Neural cell (in vitro differentiated cells): ENCODE data around the gene DEUP1. TPM values are rescaled to one million over a fixed set of nuclear protein-coding genes. Genes with fewer than 3 reads are reported as not detected.

ENCODE experiments used
- H2AFZ ChIP-seq: fragments of 200-600, 300-800 bp; sonication (generic), shearing (Covaris generic); 2 replicates; pipeline ENCODE4 v1.6.0; 2014; ENCODE audit warnings: low read depth, mild to moderate bottlenecking, antibody characterized with exemption, low read length, moderate library complexity
- H3F3A ChIP-seq: fragments of 200-600 bp; shearing (Covaris generic); 2 replicates; pipeline ENCODE4 v1.6.1; 2016; ENCODE audit warnings: mild to moderate bottlenecking, moderate library complexity, mixed read lengths, antibody characterized with exemption, low read length; ENCODE audit not compliant: insufficient read depth, poor library complexity, severe bottlenecking
- H3K27ac ChIP-seq: fragments of 200-600, 300-800 bp; sonication (generic), shearing (Covaris generic); 2 replicates; pipeline ENCODE4 v1.5.1; 2014; ENCODE audit warnings: mild to moderate bottlenecking, low read length, moderate library complexity
- H3K27me3 ChIP-seq: fragments of 300-800, 200-600 bp; sonication (generic), shearing (Covaris generic); 2 replicates; pipeline ENCODE4 v1.6.0; 2014; ENCODE audit warnings: mild to moderate bottlenecking, low read depth, low read length, moderate library complexity; ENCODE audit not compliant: insufficient read depth
- H3K36me3 ChIP-seq: fragments of 300-800, 200-600 bp; sonication (generic), shearing (Covaris generic); 2 replicates; pipeline ENCODE4 v1.5.1; 2014; ENCODE audit warnings: mild to moderate bottlenecking, antibody characterized with exemption, low read length, moderate library complexity; ENCODE audit not compliant: insufficient read depth
- H3K4me2 ChIP-seq: fragments of 300-800, 200-600 bp; sonication (generic), shearing (Covaris generic); 2 replicates; pipeline ENCODE4 v1.6.0; 2014; ENCODE audit warnings: mild to moderate bottlenecking, low read length
- H3K4me3 ChIP-seq: fragments of 300-800, 200-600 bp; sonication (generic), shearing (Covaris generic); 2 replicates; pipeline ENCODE4 v1.5.1; 2014; ENCODE audit warnings: mild to moderate bottlenecking, low read length, moderate library complexity
- H3K79me2 ChIP-seq: fragments of 200-600 bp; shearing (Covaris generic); replicated peaks from 2 replicates; pipeline ENCODE4 v1.6.0; 2014; ENCODE audit warnings: mild to moderate bottlenecking, low read length, moderate library complexity; ENCODE audit not compliant: insufficient read depth
- H3K9ac ChIP-seq: fragments of 300-800, 200-600 bp; sonication (generic), shearing (Covaris generic); 2 replicates; pipeline ENCODE4 v1.6.1; 2016; ENCODE audit warnings: mild to moderate bottlenecking, low read length, mixed read lengths
- H3K9me2 ChIP-seq: fragments of 200-600 bp; shearing (Covaris generic); 2 replicates; pipeline ENCODE4 v1.6.1; 2016; ENCODE audit warnings: mild to moderate bottlenecking, low read length, mixed read lengths; ENCODE audit not compliant: insufficient read depth
- H3K9me3 ChIP-seq: fragments of 200-600, 300-800 bp; sonication (generic), shearing (Covaris generic); 2 replicates; pipeline ENCODE4 v1.6.1; 2016; ENCODE audit warnings: mild to moderate bottlenecking, mixed run types, low read length, moderate library complexity, mixed read lengths
- H4K20me1 ChIP-seq: fragments of 200-600 bp; shearing (Covaris generic); 2 replicates; pipeline ENCODE4 v1.6.1; 2016; ENCODE audit warnings: mild to moderate bottlenecking, mixed run types; ENCODE audit not compliant: insufficient read depth
- EP300 ChIP-seq: fragments of 450-650 bp; conservative IDR thresholded peaks from 2 replicates; pipeline ENCODE4 v1.6.1; 2014; ENCODE audit warnings: antibody characterized with exemption, mild to moderate bottlenecking, moderate library complexity; ENCODE audit not compliant: poor library complexity, severe bottlenecking
- EZH2 ChIP-seq: fragments of 200-600, 300-800 bp; shearing (Covaris generic), sonication (generic); IDR thresholded peaks from 2 replicates; pipeline ENCODE4 v1.6.1; 2014; ENCODE audit warnings: antibody characterized with exemption, low read length, borderline replicate concordance, mild to moderate bottlenecking; ENCODE audit not compliant: insufficient read depth, poor library complexity, severe bottlenecking
- MXI1 ChIP-seq: fragments of 450-650 bp; conservative IDR thresholded peaks from 2 replicates; pipeline ENCODE4 v1.6.1; 2014; ENCODE audit warnings: antibody characterized with exemption, mild to moderate bottlenecking; ENCODE audit not compliant: poor library complexity, severe bottlenecking
- POLR2AphosphoS5 ChIP-seq: IDR thresholded peaks from 2 replicates; pipeline ENCODE4 v1.6.1; 2012
- RAD21 ChIP-seq: fragments of 450-650 bp; conservative IDR thresholded peaks from 2 replicates; pipeline ENCODE4 v1.6.1; 2014; ENCODE audit warnings: antibody characterized with exemption, mild to moderate bottlenecking, moderate library complexity
- SMC3 ChIP-seq: fragments of 450-650 bp; conservative IDR thresholded peaks from 2 replicates; pipeline ENCODE4 v1.6.1; 2014; ENCODE audit warnings: antibody characterized with exemption, mild to moderate bottlenecking, moderate library complexity; ENCODE audit not compliant: poor library complexity
- TAF1 ChIP-seq: IDR thresholded peaks from 2 replicates; pipeline ENCODE4 v1.6.1; 2012; ENCODE audit warnings: low read depth
- polyA plus RNA-seq: library from polyadenylated mRNA; depleted of rRNA; stranded (reverse); fragments of >200 nt; gene quantifications from 2 replicates; pipeline ENCODE4 v1.2.3, GENCODE V29; 2014
- TF ChIP-seq, protein P1 (sequence below): fragments of 450-650 bp; IDR thresholded peaks from 2 replicates; pipeline ENCODE4 v1.5.1; 2014; ENCODE audit warnings: antibody characterized with exemption, mild to moderate bottlenecking, moderate library complexity; ENCODE audit not compliant: poor library complexity, severe bottlenecking
- TF ChIP-seq, protein P2 (sequence below): IDR thresholded peaks from 2 replicates; pipeline ENCODE4 v1.6.1; 2012; ENCODE audit warnings: borderline replicate concordance

The DEUP1 gene
- polyA plus RNA-seq, 1 donor from 2014 or later: 0.46 TPM

DNA sequence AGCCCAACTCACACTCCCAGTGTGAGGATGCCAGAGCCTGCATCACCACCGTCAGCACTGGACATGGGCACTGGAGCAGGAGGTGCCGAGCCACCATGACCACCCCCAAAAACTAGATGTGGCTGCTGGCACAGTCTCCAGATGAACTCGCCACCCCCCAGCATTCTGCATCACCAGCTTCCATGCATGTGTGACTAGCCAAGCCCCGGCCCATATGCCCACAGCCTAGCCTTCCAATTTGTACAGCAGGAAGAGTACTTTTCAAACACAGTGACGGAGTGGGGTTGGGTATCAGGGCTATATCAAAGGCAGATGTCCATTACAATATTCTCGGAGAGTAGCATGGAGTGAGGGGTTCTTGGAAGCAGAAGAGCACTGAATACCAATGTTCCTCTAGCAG, 149.7 kb downstream of the DEUP1 start:
- Histone ChIP-seq H3K9me3 (no peaks in the 10 kb centered on the region), H3K9me2 (no peaks in the 10 kb centered on the region), H3K27me3 (no peaks in the 10 kb centered on the region), H3K9ac (no peak overlapping the region), H2AFZ (no peak overlapping the region), H3K36me3 (no peaks in the 10 kb centered on the region), H3K27ac (no peak overlapping the region), H3K4me3 (no peak overlapping the region), H4K20me1 (no peaks in the 10 kb centered on the region), H3F3A (peaks cover 6% of the 10 kb centered on the region), H3K79me2 (no peaks in the 10 kb centered on the region), H3K4me2 (no peak overlapping the region)
- TF ChIP-seq TAF1 (no peak), MXI1 (no peak), POLR2AphosphoS5 (no peak), EP300 (no peak), RAD21 (no peak), SMC3 (no peak), EZH2 (no peak)
- TF ChIP-seq, protein P1, sequence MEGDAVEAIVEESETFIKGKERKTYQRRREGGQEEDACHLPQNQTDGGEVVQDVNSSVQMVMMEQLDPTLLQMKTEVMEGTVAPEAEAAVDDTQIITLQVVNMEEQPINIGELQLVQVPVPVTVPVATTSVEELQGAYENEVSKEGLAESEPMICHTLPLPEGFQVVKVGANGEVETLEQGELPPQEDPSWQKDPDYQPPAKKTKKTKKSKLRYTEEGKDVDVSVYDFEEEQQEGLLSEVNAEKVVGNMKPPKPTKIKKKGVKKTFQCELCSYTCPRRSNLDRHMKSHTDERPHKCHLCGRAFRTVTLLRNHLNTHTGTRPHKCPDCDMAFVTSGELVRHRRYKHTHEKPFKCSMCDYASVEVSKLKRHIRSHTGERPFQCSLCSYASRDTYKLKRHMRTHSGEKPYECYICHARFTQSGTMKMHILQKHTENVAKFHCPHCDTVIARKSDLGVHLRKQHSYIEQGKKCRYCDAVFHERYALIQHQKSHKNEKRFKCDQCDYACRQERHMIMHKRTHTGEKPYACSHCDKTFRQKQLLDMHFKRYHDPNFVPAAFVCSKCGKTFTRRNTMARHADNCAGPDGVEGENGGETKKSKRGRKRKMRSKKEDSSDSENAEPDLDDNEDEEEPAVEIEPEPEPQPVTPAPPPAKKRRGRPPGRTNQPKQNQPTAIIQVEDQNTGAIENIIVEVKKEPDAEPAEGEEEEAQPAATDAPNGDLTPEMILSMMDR: no peak
- TF ChIP-seq, protein P2, sequence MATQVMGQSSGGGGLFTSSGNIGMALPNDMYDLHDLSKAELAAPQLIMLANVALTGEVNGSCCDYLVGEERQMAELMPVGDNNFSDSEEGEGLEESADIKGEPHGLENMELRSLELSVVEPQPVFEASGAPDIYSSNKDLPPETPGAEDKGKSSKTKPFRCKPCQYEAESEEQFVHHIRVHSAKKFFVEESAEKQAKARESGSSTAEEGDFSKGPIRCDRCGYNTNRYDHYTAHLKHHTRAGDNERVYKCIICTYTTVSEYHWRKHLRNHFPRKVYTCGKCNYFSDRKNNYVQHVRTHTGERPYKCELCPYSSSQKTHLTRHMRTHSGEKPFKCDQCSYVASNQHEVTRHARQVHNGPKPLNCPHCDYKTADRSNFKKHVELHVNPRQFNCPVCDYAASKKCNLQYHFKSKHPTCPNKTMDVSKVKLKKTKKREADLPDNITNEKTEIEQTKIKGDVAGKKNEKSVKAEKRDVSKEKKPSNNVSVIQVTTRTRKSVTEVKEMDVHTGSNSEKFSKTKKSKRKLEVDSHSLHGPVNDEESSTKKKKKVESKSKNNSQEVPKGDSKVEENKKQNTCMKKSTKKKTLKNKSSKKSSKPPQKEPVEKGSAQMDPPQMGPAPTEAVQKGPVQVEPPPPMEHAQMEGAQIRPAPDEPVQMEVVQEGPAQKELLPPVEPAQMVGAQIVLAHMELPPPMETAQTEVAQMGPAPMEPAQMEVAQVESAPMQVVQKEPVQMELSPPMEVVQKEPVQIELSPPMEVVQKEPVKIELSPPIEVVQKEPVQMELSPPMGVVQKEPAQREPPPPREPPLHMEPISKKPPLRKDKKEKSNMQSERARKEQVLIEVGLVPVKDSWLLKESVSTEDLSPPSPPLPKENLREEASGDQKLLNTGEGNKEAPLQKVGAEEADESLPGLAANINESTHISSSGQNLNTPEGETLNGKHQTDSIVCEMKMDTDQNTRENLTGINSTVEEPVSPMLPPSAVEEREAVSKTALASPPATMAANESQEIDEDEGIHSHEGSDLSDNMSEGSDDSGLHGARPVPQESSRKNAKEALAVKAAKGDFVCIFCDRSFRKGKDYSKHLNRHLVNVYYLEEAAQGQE: no peak

DNA sequence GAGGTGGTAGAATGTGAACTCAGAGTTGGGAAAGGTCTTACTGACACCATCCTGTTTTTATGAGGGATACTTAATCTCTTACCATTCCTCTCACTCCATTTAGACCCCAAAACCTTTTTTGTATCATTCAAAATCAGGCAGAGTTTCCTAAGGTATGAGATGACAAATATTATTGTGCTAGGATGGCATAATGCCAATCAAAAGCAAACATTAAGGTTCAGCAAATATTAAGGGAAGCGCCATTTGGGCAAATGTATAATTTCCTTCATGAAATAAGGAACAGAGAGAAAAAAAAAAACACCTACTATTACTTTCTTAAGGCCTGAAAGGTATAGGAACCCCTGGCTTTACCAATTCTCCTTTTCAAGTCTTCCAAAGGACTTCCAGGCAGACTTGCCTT, 150.2 kb downstream of the DEUP1 start:
- Histone ChIP-seq H3F3A (peaks cover 6% of the 10 kb centered on the region), H3K27me3 (no peaks in the 10 kb centered on the region)

More for the DNA sequence above, 150.2 kb downstream of the DEUP1 start:
- Histone ChIP-seq H4K20me1 (no peaks in the 10 kb centered on the region), H3K9ac (no peak overlapping the region), H3K4me3 (no peak overlapping the region), H3K36me3 (no peaks in the 10 kb centered on the region), H3K27ac (no peak overlapping the region), H3K79me2 (no peaks in the 10 kb centered on the region), H3K9me3 (no peaks in the 10 kb centered on the region), H2AFZ (no peak overlapping the region), H3K9me2 (no peaks in the 10 kb centered on the region), H3K4me2 (no peak overlapping the region)
- TF ChIP-seq, protein P1: no peak
- no peak for TF ChIP-seq RAD21
- no peak for TF ChIP-seq TAF1
- TF ChIP-seq EP300: no peak
- TF ChIP-seq SMC3: no peak
- TF ChIP-seq EZH2: no peak
- TF ChIP-seq MXI1: no peak
- TF ChIP-seq, protein P2: no peak
- no peak for TF ChIP-seq POLR2AphosphoS5
